HG02571 (cell line): ENCODE results near the gene RUFY4.
"Not testable (repeated sequence)": the region's sequence is repeated elsewhere in the genome, so short reads cannot be mapped to it uniquely, and the experiment has no call there.

Experiments
- ATAC-seq: cut with Tn5 transposase; IDR thresholded peaks from one replicate; pipeline ENCODE4 v1.9.1; 2021; ENCODE audit warnings: mild to moderate bottlenecking, moderate library complexity; ENCODE audit not compliant: unreplicated experiment

Gene RUFY4

DNA sequence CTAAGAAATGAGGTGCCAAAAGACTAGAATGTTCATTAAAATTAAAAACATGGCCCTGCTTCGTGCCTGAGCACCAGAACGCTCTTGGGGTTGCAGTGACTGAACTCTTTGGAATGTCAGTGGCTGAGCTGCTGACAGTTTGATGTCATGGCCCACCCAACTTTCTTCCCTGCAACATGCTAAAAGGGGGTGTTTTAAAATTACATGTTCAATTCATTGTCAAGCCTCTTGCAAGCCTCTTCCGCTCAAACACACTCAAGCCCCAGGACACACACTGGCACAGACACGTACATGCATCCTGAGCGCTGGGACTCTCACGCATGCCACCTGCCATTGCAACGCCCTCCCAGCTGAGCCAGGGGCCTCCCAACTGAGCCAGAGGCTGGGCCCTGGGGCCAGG lies 12.6 kb downstream of the RUFY4 start:
- ATAC-seq, result no peak

DNA sequence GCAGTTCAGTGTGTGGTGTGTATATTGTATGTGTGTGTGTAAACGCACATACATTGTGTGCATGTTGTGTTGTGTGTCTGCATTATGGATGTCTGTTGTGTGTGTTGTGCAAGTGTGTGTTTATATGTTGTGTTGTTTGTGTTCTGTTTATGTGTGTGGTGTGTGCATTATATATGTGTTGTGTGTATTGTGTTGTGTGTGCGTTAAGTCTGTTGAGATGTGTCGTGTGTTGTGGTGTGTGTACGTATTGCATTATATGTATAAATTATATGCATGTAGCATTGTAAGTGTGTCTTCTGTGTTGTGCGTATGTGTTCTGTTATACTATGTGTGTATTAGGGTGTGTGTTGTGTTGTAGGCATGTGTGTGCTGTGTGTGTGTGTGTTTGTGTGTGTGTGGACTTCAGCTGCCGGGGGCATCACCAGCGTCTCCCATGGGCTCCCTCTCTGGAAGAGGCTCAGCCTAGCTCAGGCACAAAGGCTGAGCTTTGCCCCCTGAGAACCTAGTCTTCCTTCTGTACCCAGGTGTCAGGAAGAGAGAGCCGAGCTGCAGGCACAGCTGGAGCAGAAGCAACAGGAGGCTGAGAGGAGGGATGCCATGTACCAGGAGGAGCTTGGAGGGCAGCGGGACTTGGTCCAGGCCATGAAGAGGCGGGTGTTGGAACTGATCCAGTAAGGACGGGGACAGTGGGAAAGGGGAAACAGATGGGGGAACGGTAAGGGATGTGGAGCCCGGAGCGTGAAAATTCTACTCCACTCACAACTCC lies 13.7 kb downstream of the RUFY4 start:
- no peak for ATAC-seq

DNA sequence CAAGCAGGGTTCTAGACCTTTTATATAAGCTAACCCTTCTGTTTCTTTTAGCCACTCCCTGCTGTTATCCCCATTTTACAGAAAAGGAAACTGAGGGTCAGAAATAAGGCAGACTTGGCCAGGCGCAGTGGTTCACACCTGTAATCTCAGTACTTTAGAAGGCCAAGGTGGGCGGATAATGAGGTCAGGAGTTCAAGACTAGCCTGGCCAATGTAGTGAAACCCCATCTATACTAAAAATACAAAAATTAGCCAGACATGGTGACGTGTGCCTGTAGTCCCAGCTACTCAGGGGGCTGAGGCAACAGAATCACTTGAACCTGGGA lies 14.3 kb downstream of the RUFY4 start:
- ATAC-seq, result no peak

DNA sequence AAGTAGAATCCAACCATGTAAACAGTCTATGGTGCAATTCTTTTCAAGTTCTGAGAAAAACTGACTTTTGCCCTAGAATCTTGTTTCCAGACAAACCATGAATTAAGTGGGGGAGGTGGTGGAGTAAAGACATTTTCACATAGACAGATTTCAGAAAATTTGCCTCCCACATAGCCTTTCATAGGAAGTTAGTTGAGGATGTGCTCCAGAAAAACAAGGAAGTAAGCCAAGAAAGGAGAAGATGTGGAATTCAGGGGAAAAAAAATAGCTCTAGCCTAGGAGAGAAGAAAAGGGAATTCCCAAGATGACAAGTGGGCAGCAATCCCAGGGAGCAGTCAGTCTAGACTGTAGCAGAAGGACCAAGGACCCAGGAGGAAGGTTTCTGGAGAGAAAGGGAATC lies 17.4 kb downstream of the RUFY4 start:
- ATAC-seq, result no peak

DNA sequence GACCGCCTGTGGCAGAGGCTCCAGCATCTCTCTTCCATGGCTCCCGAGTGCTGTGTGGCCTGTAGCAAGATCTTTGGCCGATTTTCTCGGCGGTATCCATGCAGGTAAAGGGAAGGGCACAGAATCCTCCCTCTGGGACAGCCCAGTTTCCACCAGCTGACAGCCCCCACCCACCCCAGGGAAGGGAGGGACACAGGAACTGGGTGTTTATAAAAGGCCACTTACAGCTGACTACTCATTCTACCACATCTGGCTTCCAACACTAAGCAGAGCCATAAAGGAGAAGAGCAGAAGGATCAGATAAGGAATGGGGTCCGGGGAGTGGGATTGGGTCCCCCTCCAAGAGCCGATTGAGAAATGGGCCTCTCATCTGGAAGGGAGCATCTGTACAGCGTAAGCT lies 20.2 kb downstream of the RUFY4 start:
- no peak for ATAC-seq

DNA sequence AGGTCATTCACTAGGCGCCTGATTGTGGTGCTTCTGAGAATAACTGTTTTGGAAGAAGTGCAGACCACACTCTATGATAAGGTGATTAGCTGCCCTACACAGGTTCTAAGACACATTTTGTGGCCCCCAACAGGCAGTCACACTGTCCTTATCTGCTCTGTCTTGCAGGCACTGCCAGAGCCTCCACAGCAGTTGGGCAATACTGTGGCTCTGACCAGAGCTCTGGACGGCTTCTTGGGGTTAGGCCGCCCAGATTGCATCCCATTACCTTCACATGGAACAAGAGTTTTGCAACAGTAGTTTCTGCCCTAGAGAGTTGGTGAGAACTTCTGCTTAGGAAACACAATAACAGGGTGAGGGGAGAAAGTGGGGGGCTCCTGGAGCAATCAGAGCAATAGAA lies 22.7 kb downstream of the RUFY4 start:
- no peak for ATAC-seq

DNA sequence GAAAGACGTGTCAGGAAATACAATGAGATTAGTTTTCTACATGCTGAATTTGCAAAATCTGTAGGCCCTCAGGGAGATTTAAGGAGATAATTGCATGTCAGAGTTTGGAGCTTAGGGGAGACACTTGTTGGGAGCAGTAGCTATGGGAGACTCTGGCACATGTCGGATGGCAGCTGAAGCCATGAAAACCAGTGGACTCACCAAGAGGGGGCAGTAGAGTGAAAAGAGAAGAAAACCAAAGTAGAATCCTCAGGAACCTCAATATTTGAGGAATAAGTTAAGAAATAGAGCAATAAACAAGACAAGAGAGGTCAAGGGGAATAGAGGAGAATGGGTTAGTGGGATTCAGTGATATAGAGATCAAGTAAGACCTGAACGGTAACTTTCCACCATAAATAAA lies 24.8 kb downstream of the RUFY4 start:
- no peak for ATAC-seq

DNA sequence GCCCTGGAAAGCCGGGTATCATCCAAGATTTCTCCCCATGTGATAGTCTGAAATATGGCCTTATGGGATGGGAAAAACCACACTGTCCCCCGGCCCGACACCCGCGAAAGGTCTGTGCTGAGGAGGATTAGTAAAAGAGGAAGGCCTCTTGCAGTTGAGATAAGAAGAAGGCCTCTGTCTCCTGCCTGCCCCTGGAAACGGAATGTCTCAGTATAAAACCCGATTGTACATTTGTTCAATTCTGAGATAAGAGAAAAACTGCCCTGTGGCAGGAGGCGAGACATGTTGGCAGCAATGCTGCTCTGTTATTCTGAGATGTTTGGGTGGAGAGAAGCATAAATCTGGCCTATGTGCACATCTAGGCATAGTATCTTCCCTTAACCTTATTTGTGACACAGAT lies 26.8 kb downstream of the RUFY4 start:
- ATAC-seq, result no peak

DNA sequence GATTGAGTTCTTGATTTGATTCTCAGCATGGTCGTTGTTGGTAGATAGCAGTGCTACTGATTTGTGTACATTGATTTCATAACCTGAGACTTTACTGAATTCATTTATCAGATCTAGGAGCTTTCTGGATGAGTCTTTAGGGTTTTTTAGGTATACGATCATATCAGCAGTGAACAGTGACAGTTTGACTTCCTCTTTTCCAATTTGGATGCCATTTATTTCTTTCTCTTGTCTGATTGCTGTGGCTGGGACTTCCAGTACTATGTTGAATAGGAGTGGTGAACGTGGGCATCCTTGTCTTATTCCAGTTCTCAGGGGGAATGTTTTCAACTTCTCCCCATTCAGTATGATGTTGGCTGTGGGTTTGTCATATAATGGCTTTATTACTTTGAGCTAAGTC lies 28.9 kb downstream of the RUFY4 start:
- ATAC-seq, result no peak

DNA sequence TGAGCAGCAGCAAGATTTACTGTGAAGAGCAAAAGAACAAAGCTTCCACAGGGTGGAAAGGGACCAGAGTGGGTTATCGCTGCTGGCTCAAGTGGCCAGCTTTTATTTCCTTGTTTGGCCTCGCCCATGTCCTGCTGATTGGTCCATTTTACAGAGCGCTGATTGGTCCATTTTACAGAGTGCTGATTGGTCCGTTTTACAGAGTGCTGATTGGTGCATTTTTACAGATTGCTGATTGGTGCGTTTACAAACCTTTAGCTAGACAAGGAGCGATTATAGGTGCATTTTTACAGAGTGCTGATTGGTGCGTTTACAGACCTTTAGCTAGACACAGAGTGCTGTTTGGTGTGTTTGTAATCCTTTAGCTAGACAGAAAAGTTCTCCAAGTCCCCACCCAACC lies 39.8 kb downstream of the RUFY4 start:
- ATAC-seq, result not testable (repeated sequence)

DNA sequence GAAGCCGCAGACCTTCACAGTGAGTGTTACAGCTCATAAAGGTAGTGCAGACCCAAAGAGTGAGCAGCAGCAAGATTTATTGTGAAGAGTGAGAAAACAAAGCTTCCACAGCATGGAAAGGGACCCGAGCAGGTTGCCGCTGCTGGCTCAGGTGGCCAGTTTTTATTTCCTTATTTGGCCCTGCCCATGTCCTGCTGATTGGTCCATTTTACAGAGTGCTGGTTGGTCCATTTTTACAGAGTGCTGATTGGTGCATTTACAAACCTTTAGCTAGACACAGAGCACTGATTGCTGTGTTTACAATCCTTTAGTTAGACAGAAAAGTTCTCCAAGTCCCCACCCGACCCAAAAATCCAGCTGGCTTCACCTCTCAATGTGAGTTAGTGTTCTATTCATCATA lies 52.7 kb downstream of the RUFY4 start:
- ATAC-seq, result not testable (repeated sequence)

DNA sequence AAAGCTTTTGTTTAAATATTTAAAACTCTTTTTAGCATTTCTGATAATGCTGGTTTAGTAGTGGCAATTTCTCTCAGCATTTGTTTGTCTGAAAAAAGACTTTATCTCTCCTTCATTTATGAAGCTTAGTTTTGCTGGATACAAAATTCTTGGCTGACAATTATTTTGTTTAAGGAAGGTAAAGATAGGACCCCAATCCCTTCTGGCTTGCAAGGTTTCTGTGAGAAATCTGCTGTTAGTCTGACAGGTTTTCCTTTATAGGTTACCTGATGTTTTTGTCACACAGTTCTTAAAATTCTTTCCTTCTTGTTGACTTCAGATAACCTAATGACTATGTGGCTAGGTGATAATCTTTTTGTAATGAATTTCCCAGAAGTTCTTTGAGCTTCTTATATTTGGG lies 53.2 kb downstream of the RUFY4 start:
- ATAC-seq, result not testable (repeated sequence)

DNA sequence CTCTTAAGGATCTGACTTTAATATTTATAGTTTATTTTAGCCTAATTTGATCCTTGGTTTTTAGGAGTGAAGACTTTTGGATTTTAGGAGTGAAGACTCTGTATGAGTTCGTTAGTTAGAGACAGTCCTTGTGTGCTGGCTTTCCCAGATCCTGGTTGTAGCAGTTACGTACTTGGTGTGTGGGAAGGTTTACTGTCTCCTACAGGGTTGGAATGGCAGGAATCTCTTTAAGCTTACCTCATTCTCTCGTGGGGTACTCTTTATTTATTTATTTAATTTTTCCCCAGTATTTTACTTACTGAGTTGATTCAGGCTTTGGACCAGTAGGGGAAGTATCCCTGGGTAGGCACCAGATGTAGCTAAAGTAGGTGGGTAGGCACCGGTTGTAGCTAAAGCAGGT lies 54.9 kb downstream of the RUFY4 start:
- no peak for ATAC-seq

DNA sequence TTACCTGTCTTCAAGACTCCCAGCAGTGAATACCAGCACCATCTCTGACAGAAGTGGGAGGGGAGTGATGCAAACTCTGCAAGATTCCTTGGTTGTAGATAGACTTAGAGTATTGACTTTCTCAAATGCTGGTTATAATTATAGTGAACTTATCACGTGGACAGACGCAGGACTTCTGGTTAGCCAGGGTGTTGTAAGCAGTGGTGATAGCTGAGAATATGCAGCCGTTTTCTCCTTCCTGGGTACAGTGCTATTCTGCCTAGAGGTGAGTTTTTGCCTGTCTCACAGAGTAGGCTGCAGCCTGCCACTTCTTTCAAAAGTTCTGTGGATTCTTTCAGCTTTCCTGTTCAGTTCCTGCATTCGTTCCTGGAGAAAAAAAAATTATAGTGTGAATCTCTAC lies 56.0 kb downstream of the RUFY4 start:
- ATAC-seq, result no peak

DNA sequence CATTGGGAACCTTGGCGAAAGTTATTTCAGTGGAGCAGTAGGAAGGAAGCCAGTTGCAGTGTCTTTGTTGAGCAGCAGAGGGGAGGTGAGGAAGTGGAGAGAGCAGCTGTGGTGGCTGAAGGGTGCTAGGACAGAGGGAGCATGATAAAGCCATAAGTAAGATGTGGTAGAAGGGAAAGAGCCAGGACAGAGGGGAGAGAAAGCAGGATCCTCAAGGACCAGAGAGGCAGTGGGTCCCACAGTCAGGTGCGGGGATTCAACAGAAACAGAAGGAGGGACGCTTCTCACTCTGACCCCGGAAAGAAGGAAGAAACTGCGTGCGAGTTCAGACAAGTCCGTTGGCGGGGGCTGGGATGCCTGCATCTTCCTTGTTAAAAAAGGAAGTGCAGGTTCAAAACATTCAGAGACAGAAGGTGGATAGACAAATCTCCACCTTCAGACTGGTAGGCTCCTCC lies 56.6 kb downstream of the RUFY4 start, which contains the start of gene CXCR2:
CXCR2 (plus strand) TSS at position 403 of the 455 bp plus-strand sequence. CDS start 8,774 bp downstream, outside the sequence.
- no peak for ATAC-seq

DNA sequence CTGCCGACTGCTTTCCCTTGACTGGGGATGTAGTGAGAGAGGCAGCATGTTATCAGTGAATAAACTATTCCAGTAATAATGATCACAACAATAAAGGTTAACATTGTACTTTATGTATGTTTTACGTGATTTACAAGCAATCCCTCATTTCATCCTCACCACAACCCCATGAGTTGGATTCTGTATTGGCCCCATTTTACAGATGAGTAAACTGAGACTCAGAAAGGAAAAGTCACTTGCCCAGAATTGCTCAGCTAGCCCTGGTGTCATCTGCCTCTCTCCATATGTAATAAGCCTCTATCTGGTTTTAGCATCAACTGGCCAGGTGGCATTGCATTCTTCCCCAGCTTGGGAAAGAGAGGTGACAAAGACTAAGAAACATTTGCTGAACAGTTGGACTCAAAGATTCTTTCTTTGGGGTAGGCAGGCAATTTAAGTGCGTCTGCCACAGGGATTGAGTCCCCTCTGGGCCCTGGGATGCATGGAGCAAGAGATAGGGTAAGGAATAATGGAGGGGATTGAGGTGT lies 58.9 kb downstream of the RUFY4 start:
- ATAC-seq, result no peak

DNA sequence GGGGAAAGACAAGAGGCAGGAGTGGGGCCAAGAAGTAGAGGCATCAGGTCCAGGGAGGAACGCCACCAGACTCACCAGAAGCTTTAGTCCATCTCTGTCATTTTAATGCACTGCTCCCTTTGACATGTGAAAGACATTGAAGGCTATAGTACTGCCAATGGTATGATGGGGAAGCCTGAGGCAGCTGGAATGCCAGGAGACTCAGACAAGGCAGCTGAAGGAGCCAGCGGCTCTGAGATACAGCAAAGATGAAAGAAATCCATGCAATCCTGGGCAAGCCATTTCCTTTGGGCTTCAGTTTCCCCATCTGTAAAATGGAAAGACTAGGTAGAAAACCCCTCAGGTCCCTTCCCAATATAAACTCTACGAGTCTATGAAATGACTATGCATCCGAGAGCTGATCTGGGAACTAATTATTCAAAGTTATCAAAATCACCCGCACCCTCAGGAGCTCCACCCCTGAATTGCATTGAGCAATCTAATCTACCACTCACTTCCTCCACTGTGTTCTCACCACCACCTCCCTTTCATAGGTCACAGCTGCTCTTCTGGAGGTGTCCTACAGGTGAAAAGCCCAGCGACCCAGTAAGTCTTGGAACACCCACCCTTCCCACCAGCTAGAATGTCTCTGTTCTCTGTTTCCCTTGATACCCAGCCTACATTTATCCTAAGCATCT lies 59.9 kb downstream of the RUFY4 start:
- ATAC-seq, result no peak

DNA sequence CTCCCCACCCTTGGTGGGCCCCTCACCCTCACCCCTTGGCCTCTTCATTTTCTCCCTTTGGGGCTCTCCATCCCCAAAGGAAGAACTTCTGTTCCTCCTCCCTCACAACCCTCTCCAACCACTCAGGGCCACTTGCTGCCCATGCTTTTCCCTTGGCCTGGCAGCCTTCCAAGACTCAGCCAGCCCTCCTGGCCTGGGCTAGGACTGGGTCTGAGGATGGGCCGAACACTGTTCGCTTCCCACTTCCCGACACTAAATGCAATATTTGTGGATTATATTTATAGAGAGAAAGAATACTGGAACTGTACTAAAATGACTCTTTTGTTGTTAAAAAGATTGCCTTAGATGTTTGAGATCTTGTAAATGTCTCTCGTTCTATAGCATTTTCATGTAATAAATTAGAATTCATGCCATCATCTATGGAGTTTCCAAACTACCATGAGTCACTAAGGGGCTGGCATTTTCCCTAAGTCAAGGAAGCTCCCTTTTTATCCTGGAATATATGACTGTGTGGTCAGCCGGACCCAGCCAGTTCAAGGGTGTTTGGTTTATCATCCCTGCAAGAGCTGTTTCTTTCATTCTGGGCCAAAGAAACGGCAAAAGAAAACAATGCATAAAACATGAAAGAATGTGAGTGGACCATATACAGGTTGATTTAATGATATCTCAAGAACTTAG lies 60.5 kb downstream of the RUFY4 start:
- no peak for ATAC-seq

DNA sequence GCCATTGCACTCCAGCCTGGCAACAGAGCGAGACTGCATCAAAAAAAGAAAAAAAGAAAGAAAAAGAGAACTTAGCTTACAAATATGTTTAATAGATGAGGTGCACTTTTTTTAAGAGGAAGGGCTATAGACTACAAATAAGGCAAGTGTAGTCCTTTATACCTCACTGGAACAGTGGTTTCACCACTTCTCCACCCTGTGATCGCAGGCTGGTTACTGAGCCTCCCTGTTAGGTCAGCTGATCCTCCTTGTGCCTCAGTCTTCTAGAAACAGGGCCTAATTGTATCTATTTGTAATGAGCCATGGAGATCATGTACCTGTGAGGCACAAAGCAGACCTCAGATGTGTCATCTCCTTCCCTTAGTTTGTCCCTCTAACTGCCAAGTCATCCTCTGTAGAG lies 61.3 kb downstream of the RUFY4 start:
- no peak for ATAC-seq

DNA sequence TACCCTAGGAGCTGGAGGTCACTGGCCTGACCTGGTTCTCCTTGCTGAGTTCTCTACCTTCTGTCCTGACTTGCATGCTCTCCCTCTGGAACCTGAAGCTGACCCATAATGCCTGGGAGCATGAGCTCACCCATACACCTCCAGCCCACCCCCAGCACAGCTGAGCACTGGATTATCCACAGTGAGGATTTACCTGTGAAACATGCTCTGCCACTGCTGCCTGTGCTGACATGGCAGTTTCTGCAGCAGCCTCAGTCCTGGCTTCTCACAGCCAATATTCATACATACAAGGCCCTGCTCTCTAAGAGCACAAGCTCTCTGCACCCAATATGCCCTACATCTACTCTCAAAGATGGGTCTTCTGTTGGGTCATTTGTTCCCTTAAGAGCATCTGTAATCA lies 61.8 kb downstream of the RUFY4 start:
- no peak for ATAC-seq

DNA sequence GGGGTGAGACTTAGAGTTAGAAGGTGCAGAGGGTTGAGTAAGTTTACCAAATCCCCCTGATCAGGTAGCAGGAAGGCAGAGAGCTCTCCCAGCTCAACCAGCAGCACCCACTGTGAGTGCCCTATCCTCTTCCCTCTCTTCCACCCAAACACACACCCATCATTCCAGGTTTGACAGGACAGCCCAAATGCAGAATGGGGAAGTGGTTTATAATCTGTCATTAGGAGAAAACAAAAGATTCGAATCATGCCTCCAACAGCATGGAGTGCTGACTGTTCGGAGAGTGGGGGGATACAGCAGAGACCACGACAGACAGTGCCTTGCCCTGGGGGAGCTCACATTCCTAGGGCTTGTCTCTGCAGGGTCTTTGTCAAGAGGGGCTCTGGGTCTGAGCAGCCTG lies 68.5 kb downstream of the RUFY4 start:
- no peak for ATAC-seq

DNA sequence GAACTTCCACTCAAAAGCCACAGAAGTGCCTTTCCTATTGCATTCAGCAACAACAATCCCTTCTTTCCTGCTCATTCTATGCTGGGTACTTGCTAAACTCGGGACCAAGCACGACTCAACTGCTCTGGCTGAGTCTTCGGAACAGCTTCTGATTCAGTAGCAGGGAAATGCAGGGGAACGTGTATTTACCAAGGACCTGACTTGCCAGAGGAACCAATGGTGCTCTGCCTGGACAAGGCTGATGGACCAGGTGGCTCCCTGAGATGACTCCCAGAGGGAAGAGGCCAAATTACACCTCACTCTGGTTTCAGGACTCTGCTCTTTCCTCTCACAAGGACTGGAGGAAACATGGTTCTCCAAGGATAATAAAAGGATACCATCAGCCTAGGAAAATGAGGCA lies 69.0 kb downstream of the RUFY4 start:
- no peak for ATAC-seq
